ENCODE measurements around the gene ETNK1.
A peak's percentile ranks its signal among the peaks of the same experiment; 100 is the strongest.

Gene ETNK1

GRCh38 chr12:22729431-22729956 lies 104.5 kb downstream of the ETNK1 start:
- TF ChIP-seq MYC (IDR thresholded peaks at IDR 0.05; ENCODE audit: low read depth, low read length) (no peak), CTCF (IDR thresholded peaks at IDR 0.05; ENCODE audit: low read depth, low read length) (no peak), POLR2A (IDR thresholded peaks at IDR 0.05; ENCODE audit: extremely low read depth, insufficient read length) (no peak), MAX (IDR thresholded peaks at IDR 0.05; ENCODE audit: low read depth, low read length) (no peak)
- no peak for DNase-seq (ENCODE audit: low read depth)
- no peak overlapping the region for H3K4me3 ChIP-seq (ENCODE audit: low read depth, low read length)

- no peak overlapping the region for H3K4me3 ChIP-seq (ENCODE audit: low read depth, low read length)
- peak; percentile 47 for DNase-seq (ENCODE audit: low read depth)
- TF ChIP-seq MYC (IDR thresholded peaks at IDR 0.05; ENCODE audit: low read depth, low read length) (no peak), MAX (IDR thresholded peaks at IDR 0.05; ENCODE audit: low read depth, low read length) (no peak), POLR2A (IDR thresholded peaks at IDR 0.05; ENCODE audit: extremely low read depth, insufficient read length) (no peak), CTCF (IDR thresholded peaks at IDR 0.05; ENCODE audit: low read depth, low read length) (no peak)
Observed at GRCh38 chr12:22729957-22730443, 105.0 kb downstream of the ETNK1 start.

GRCh38 chr12:22731236-22731635 lies 106.3 kb downstream of the ETNK1 start:
- no peak for DNase-seq (ENCODE audit: low read depth)

GRCh38 chr12:22733756-22734155 lies 108.8 kb downstream of the ETNK1 start:
- no peak overlapping the region for H3K4me3 ChIP-seq (ENCODE audit: low read depth, low read length)
- TF ChIP-seq MAX (IDR thresholded peaks at IDR 0.05; ENCODE audit: low read depth, low read length) (no peak), CTCF (IDR thresholded peaks at IDR 0.05; ENCODE audit: low read depth, low read length) (no peak), MYC (IDR thresholded peaks at IDR 0.05; ENCODE audit: low read depth, low read length) (no peak), POLR2A (IDR thresholded peaks at IDR 0.05; ENCODE audit: extremely low read depth, insufficient read length) (no peak)
- DNase-seq (ENCODE audit: low read depth), result no peak

More at GRCh38 chr12:22731236-22731635, 106.3 kb downstream of the ETNK1 start:
- no peak overlapping the region for H3K4me3 ChIP-seq (ENCODE audit: low read depth, low read length)
- no peak for TF ChIP-seq MAX (IDR thresholded peaks at IDR 0.05; ENCODE audit: low read depth, low read length)
- TF ChIP-seq MYC (IDR thresholded peaks at IDR 0.05; ENCODE audit: low read depth, low read length), result no peak
- TF ChIP-seq CTCF (IDR thresholded peaks at IDR 0.05; ENCODE audit: low read depth, low read length), result no peak
- TF ChIP-seq POLR2A (IDR thresholded peaks at IDR 0.05; ENCODE audit: extremely low read depth, insufficient read length), result no peak

GRCh38 chr12:22738945-22739344 lies 114.0 kb downstream of the ETNK1 start:
- no peak for DNase-seq (ENCODE audit: low read depth)
- TF ChIP-seq MYC (IDR thresholded peaks at IDR 0.05; ENCODE audit: low read depth, low read length), result no peak
- TF ChIP-seq POLR2A (IDR thresholded peaks at IDR 0.05; ENCODE audit: extremely low read depth, insufficient read length), result no peak
- TF ChIP-seq CTCF (IDR thresholded peaks at IDR 0.05; ENCODE audit: low read depth, low read length), result no peak

More at GRCh38 chr12:22738945-22739344, 114.0 kb downstream of the ETNK1 start:
- H3K4me3 ChIP-seq (ENCODE audit: low read depth, low read length), result no peak overlapping the region

Measured in NB4 (cell line).